GM23338 (cell line): ENCODE results near the gene THADA.

Experiments
- CREB1 ChIP-seq: fragments of 250-450 bp; sonication (Bioruptor Pico); IDR thresholded peaks from 2 replicates; pipeline ENCODE4 v1.5.0; 2020; ENCODE audit warnings: low read depth, mild to moderate bottlenecking, moderate library complexity
- ETS1 ChIP-seq: IDR thresholded peaks from 2 replicates; pipeline ENCODE4 v1.6.1; 2016; ENCODE audit warnings: antibody characterized with exemption
- EZH2 ChIP-seq: fragments of 200-600 bp; sonication (generic); IDR thresholded peaks from one replicate; pipeline ENCODE4 v1.8.0; 2017; ENCODE audit warnings: antibody characterized with exemption, mild to moderate bottlenecking, low read depth; ENCODE audit not compliant: unreplicated experiment
- EZH2phosphoT487 ChIP-seq: fragments of 200-600 bp; sonication (generic); IDR thresholded peaks from one replicate; pipeline ENCODE4 v1.8.1; 2018; ENCODE audit warnings: antibody characterized with exemption; ENCODE audit not compliant: unreplicated experiment
- NANOG ChIP-seq: IDR thresholded peaks from 2 replicates; pipeline ENCODE4 v1.6.1; 2016; ENCODE audit warnings: antibody characterized with exemption, borderline replicate concordance
- POLR2AphosphoS5 ChIP-seq: IDR thresholded peaks from 2 replicates; pipeline ENCODE4 v1.6.1; 2016; ENCODE audit warnings: antibody characterized with exemption, low read depth
- STAT1 ChIP-seq: IDR thresholded peaks from one replicate; pipeline ENCODE4 v1.6.1; 2016; ENCODE audit warnings: antibody characterized with exemption; ENCODE audit not compliant: unreplicated experiment
- ZNF114 ChIP-seq: fragments of 250-450 bp; sonication (Bioruptor Pico); IDR thresholded peaks from 2 replicates; pipeline ENCODE4 v1.5.0; 2020; ENCODE audit warnings: mild to moderate bottlenecking, moderate library complexity
- TF ChIP-seq, protein P1 (sequence below), 2 experiments: fragments of 200-600 bp in 1 of 2; sonication (generic) in 1 of 2; conservative IDR thresholded peaks; 2 replicates each; pipeline versions ENCODE4 v1.5.1 to v1.6.1; 2016 to 2017; ENCODE audit warnings: antibody characterized with exemption in 2 of 2, low read depth in 2 of 2, mild to moderate bottlenecking in 2 of 2, moderate library complexity in 1 of 2
- TF ChIP-seq, protein P2 (sequence below): IDR thresholded peaks from one replicate; pipeline ENCODE4 v1.6.1; 2018; ENCODE audit warnings: antibody characterized with exemption; ENCODE audit not compliant: unreplicated experiment

DNA sequence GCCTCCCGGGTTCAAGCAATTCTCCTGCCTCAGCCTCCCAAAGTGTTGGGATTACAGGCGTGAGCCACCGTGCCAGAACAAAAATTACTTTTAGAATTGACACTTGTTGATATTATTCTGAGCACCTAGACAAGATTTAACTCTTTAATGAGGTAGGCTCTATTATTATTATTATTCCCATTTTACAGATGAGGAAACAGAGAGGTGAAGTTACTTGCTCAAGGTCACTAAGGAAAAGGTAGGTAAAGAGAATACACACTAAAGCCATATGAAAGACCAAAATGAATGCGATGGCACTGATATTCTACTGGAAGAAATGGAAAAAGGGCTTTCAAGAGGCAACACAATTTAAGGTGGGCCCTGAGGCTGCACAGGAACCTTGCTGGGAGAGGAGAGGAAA, 295.6 kb downstream of the THADA start:
- TF ChIP-seq ETS1 (no peak), EZH2 (no peak), STAT1 (no peak), CREB1 (no peak), POLR2AphosphoS5 (no peak), EZH2phosphoT487 (no peak), ZNF114 (CRISPR knock-in tag) (no peak), NANOG (no peak)
- TF ChIP-seq, protein P1, sequence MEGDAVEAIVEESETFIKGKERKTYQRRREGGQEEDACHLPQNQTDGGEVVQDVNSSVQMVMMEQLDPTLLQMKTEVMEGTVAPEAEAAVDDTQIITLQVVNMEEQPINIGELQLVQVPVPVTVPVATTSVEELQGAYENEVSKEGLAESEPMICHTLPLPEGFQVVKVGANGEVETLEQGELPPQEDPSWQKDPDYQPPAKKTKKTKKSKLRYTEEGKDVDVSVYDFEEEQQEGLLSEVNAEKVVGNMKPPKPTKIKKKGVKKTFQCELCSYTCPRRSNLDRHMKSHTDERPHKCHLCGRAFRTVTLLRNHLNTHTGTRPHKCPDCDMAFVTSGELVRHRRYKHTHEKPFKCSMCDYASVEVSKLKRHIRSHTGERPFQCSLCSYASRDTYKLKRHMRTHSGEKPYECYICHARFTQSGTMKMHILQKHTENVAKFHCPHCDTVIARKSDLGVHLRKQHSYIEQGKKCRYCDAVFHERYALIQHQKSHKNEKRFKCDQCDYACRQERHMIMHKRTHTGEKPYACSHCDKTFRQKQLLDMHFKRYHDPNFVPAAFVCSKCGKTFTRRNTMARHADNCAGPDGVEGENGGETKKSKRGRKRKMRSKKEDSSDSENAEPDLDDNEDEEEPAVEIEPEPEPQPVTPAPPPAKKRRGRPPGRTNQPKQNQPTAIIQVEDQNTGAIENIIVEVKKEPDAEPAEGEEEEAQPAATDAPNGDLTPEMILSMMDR (conservative IDR thresholded peaks at IDR 0.05; ENCODE audit: low read depth in 2 of 2) = no peak
- TF ChIP-seq, protein P2, sequence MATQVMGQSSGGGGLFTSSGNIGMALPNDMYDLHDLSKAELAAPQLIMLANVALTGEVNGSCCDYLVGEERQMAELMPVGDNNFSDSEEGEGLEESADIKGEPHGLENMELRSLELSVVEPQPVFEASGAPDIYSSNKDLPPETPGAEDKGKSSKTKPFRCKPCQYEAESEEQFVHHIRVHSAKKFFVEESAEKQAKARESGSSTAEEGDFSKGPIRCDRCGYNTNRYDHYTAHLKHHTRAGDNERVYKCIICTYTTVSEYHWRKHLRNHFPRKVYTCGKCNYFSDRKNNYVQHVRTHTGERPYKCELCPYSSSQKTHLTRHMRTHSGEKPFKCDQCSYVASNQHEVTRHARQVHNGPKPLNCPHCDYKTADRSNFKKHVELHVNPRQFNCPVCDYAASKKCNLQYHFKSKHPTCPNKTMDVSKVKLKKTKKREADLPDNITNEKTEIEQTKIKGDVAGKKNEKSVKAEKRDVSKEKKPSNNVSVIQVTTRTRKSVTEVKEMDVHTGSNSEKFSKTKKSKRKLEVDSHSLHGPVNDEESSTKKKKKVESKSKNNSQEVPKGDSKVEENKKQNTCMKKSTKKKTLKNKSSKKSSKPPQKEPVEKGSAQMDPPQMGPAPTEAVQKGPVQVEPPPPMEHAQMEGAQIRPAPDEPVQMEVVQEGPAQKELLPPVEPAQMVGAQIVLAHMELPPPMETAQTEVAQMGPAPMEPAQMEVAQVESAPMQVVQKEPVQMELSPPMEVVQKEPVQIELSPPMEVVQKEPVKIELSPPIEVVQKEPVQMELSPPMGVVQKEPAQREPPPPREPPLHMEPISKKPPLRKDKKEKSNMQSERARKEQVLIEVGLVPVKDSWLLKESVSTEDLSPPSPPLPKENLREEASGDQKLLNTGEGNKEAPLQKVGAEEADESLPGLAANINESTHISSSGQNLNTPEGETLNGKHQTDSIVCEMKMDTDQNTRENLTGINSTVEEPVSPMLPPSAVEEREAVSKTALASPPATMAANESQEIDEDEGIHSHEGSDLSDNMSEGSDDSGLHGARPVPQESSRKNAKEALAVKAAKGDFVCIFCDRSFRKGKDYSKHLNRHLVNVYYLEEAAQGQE = no peak
